ENCODE measurements around the gene FXYD4. TPM values are rescaled to one million over a fixed set of nuclear protein-coding genes. Genes with fewer than 3 reads are reported as not detected.
"Not testable (repeated sequence)": the region's sequence is repeated elsewhere in the genome, so short reads cannot be mapped to it uniquely, and the experiment has no call there.

FXYD4 gene
- total RNA-seq, 1 donor from 2014 or later: not detected

- TF ChIP-seq CTCF (IDR thresholded peaks at IDR 0.05): no peak
- H3K27me3 Mint-ChIP-seq (ENCODE audit: low read depth): peaks cover 25% of the 10 kb centered on the region
- no peaks in the 10 kb centered on the region for H3K36me3 Mint-ChIP-seq (ENCODE audit: low read depth)
- H3K4me3 Mint-ChIP-seq (ENCODE audit: unreplicated experiment): no peak overlapping the region
- peaks cover 15% of the 10 kb centered on the region for H3K4me1 Mint-ChIP-seq (ENCODE audit: low read depth)
- DNase-seq (ENCODE audit: low spot score): no peak
- H3K27ac Mint-ChIP-seq (ENCODE audit: unreplicated experiment): no peak overlapping the region
- no peaks in the 10 kb centered on the region for H3K9me3 Mint-ChIP-seq (ENCODE audit: low read depth)
Observed at GRCh38 chr10:43336061-43336460, 35.4 kb upstream of the FXYD4 start.

GRCh38 chr10:43336641-43337318, 34.7 kb upstream of the FXYD4 start:
- Mint-ChIP-seq H3K4me3 (ENCODE audit: unreplicated experiment) (peak overlapping the region; percentile 2), H3K9me3 (ENCODE audit: low read depth) (no peaks in the 10 kb centered on the region), H3K4me1 (ENCODE audit: low read depth) (peaks cover 15% of the 10 kb centered on the region), H3K36me3 (ENCODE audit: low read depth) (no peaks in the 10 kb centered on the region), H3K27ac (ENCODE audit: unreplicated experiment) (peak overlapping the region; percentile 96), H3K27me3 (ENCODE audit: low read depth) (peaks cover 25% of the 10 kb centered on the region)
- no peak for DNase-seq (ENCODE audit: low spot score)
- no peak for TF ChIP-seq CTCF (IDR thresholded peaks at IDR 0.05)

- H3K27me3 Mint-ChIP-seq (ENCODE audit: low read depth): peaks cover 25% of the 10 kb centered on the region
- not testable (repeated sequence) for H3K36me3 Mint-ChIP-seq (ENCODE audit: low read depth); DNase-seq (ENCODE audit: low spot score); H3K27ac Mint-ChIP-seq (ENCODE audit: unreplicated experiment); H3K9me3 Mint-ChIP-seq (ENCODE audit: low read depth); H3K4me3 Mint-ChIP-seq (ENCODE audit: unreplicated experiment)
- H3K4me1 Mint-ChIP-seq (ENCODE audit: low read depth): peaks cover 15% of the 10 kb centered on the region
Observed at GRCh38 chr10:43337536-43337935, 33.9 kb upstream of the FXYD4 start.

- no peak overlapping the region for H3K4me3 Mint-ChIP-seq (ENCODE audit: unreplicated experiment)
- peak overlapping the region; percentile 27 for H3K27ac Mint-ChIP-seq (ENCODE audit: unreplicated experiment)
- TF ChIP-seq CTCF (IDR thresholded peaks at IDR 0.05): no peak
Observed at GRCh38 chr10:43338117-43338516, 33.3 kb upstream of the FXYD4 start.

GRCh38 chr10:43339136-43339535, 32.3 kb upstream of the FXYD4 start:
- no peaks in the 10 kb centered on the region for H3K9me3 Mint-ChIP-seq (ENCODE audit: low read depth)
- no peak for DNase-seq (ENCODE audit: low spot score)
- no peak for TF ChIP-seq CTCF (IDR thresholded peaks at IDR 0.05)
- H3K27ac Mint-ChIP-seq (ENCODE audit: unreplicated experiment): no peak overlapping the region
- H3K4me3 Mint-ChIP-seq (ENCODE audit: unreplicated experiment): no peak overlapping the region
- H3K27me3 Mint-ChIP-seq (ENCODE audit: low read depth): peaks cover 25% of the 10 kb centered on the region
- H3K36me3 Mint-ChIP-seq (ENCODE audit: low read depth): no peaks in the 10 kb centered on the region
- peaks cover 15% of the 10 kb centered on the region for H3K4me1 Mint-ChIP-seq (ENCODE audit: low read depth)

More at GRCh38 chr10:43338117-43338516, 33.3 kb upstream of the FXYD4 start:
- peaks cover 25% of the 10 kb centered on the region for H3K27me3 Mint-ChIP-seq (ENCODE audit: low read depth)
- DNase-seq (ENCODE audit: low spot score): no peak
- H3K9me3 Mint-ChIP-seq (ENCODE audit: low read depth): no peaks in the 10 kb centered on the region
- no peaks in the 10 kb centered on the region for H3K36me3 Mint-ChIP-seq (ENCODE audit: low read depth)
- peaks cover 15% of the 10 kb centered on the region for H3K4me1 Mint-ChIP-seq (ENCODE audit: low read depth)

- H3K27ac Mint-ChIP-seq (ENCODE audit: unreplicated experiment): no peak overlapping the region
- H3K27me3 Mint-ChIP-seq (ENCODE audit: low read depth): peaks cover 25% of the 10 kb centered on the region
- no peak for TF ChIP-seq CTCF (IDR thresholded peaks at IDR 0.05)
Observed at GRCh38 chr10:43340101-43340500, 31.3 kb upstream of the FXYD4 start.

More at GRCh38 chr10:43340101-43340500, 31.3 kb upstream of the FXYD4 start:
- DNase-seq (ENCODE audit: low spot score): no peak
- no peaks in the 10 kb centered on the region for H3K9me3 Mint-ChIP-seq (ENCODE audit: low read depth)
- H3K4me1 Mint-ChIP-seq (ENCODE audit: low read depth): peaks cover 15% of the 10 kb centered on the region
- no peaks in the 10 kb centered on the region for H3K36me3 Mint-ChIP-seq (ENCODE audit: low read depth)
- H3K4me3 Mint-ChIP-seq (ENCODE audit: unreplicated experiment): no peak overlapping the region
